Activated CD8-positive, alpha-beta T cell treated with anti-CD3 and anti-CD28 coated beads for 36 hours (primary cell): ENCODE data around the gene VPS13D. TPM values are rescaled to one million over a fixed set of nuclear protein-coding genes. Genes with fewer than 3 reads are reported as not detected.
A peak's percentile ranks its signal among the peaks of the same experiment; 100 is the strongest.

Source experiments
- ATAC-seq: fragments of 200-7000 bp; cut with Tn5 transposase; one replicate; pipeline ENCODE4 v1.10.0; 2021; ENCODE audit warnings: mild to moderate bottlenecking, moderate library complexity
- CTCF ChIA-PET: fragments of 350-600 bp; sonication (Branson Sonifier 250); formaldehyde crosslinking; loops from one replicate; lab custom pipeline; 2021; ENCODE audit warnings: antibody characterized with exemption; lab: Charles Lee
- POLR2A ChIA-PET: fragments of 350-600 bp; sonication (Branson Sonifier 250); formaldehyde crosslinking; loops from one replicate; lab custom pipeline; 2021; ENCODE audit warnings: antibody characterized with exemption; lab: Charles Lee
- DNase-seq: peaks from one replicate; pipeline ENCODE4 v3.0.0-alpha.2; 2020
- H3K27ac Mint-ChIP-seq: one replicate; pipeline ENCODE4 v1.8.0; 2021; ENCODE audit warnings: mild to moderate bottlenecking, mixed read lengths
- H3K27me3 Mint-ChIP-seq: one replicate; pipeline ENCODE4 v1.8.0; 2021; ENCODE audit warnings: mixed read lengths
- H3K36me3 Mint-ChIP-seq: one replicate; pipeline ENCODE4 v1.8.0; 2021; ENCODE audit warnings: low read depth, mixed read lengths
- H3K4me1 Mint-ChIP-seq: one replicate; pipeline ENCODE4 v1.8.0; 2021; ENCODE audit warnings: low read depth, mixed read lengths
- H3K4me3 Mint-ChIP-seq: one replicate; pipeline ENCODE4 v1.8.0; 2021; ENCODE audit warnings: mild to moderate bottlenecking, moderate library complexity, mixed read lengths
- H3K9me3 Mint-ChIP-seq: one replicate; pipeline ENCODE4 v1.8.0; 2021; ENCODE audit warnings: mixed read lengths
- intact Hi-C: fragments of 100-400 bp; cut with micrococcal nuclease; formaldehyde crosslinking; loops from one replicate; pipeline ENCODE4 v1.10.0; 2022
- total RNA-seq, 2 experiments: library from RNA; stranded (reverse); gene quantifications; one replicate each; pipeline ENCODE4 v1.2.3, GENCODE V29; 2021
- TF ChIP-seq, protein P1 (sequence below): fragments of 200-600 bp; IDR thresholded peaks from one replicate; pipeline ENCODE4 v1.8.0; 2022; ENCODE audit warnings: antibody characterized with exemption, mild to moderate bottlenecking

The VPS13D gene
- total RNA-seq, 2 experiments from 2014 or later = 28.1 to 30.7 TPM

DNA sequence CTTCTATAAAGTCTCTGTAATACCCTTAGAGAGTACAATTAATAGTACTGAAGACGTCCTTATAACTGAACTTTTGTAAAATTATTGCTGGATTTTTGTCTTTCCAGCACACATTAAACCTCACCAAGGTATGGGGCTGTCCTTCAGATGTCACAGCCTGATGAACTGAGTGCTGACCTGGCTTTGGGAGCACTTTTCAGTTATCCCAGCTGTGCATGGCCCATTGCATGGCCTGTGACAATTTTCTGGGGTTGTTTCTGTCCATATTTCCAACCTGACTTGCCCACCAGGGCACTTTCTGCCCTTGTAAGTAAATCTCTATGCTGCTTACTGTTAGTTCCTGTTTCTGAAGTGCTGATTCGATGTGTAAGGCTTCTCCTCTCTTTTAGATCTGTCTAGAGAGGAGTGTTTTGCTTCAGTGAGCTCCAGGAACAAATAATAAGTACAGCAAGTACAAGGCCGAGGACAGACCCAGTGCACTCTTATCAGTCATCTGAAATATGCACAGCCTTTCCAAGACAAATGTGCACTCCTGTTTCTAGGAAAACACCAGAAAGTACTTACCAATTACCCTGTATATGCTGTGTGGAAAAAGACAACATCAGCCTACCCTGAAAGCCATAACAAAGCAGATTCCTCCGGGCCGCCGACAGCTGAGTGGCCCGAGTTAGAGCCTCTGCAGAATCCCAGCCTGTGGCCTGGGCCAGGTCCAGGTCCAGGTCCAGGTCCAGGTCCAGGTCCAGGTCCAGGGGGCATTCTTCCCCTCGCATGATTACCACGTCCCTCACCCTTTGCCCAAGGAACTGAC, 266.5 kb downstream of the VPS13D start:
- ATAC-seq = no peak
- TF ChIP-seq, protein P1, sequence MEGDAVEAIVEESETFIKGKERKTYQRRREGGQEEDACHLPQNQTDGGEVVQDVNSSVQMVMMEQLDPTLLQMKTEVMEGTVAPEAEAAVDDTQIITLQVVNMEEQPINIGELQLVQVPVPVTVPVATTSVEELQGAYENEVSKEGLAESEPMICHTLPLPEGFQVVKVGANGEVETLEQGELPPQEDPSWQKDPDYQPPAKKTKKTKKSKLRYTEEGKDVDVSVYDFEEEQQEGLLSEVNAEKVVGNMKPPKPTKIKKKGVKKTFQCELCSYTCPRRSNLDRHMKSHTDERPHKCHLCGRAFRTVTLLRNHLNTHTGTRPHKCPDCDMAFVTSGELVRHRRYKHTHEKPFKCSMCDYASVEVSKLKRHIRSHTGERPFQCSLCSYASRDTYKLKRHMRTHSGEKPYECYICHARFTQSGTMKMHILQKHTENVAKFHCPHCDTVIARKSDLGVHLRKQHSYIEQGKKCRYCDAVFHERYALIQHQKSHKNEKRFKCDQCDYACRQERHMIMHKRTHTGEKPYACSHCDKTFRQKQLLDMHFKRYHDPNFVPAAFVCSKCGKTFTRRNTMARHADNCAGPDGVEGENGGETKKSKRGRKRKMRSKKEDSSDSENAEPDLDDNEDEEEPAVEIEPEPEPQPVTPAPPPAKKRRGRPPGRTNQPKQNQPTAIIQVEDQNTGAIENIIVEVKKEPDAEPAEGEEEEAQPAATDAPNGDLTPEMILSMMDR = no peak
- Mint-ChIP-seq H3K36me3 (peaks cover 54% of the 10 kb centered on the region), H3K4me3 (no peak overlapping the region), H3K4me1 (peaks cover 23% of the 10 kb centered on the region), H3K27ac (no peak overlapping the region), H3K9me3 (no peaks in the 10 kb centered on the region), H3K27me3 (no peaks in the 10 kb centered on the region)
- no peak for DNase-seq
- POLR2A ChIA-PET = no interaction called here
- CTCF ChIA-PET = no interaction called here
- intact Hi-C loops = no loop called here

DNA sequence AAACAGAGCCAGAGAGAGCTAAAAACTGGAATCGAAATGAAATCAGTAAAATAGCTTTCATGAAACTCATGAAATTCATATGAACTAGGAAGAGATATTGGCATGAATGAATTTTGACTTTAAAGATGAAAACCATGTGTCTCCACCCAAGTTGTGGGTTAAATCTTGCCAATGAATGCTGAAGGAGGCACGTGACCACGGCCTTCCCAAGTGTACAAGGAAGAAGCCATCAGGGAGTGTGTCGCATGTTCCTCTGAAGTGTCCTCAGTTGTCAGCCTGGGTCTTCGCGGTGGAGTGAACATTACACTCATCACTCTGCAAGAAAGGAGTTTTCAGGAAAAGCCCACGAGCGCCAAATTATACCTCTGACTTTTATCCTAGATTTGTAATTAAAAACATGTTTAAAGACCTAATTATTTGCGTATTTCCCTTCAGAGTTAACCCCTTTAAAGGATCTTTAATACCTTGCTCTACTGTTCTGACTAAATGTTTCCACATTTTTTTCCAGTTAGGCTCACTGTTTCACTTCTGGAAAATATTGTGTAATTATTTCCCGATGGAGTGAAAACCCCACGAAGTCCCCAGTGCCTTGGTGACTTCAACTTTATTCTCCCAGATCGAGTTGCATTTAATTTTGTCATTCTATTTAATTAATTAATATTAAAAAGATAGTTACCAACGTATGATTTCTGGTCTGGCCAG, 269.9 kb downstream of the VPS13D start:
- no peaks in the 10 kb centered on the region for H3K27me3 Mint-ChIP-seq
- CTCF ChIA-PET = interaction anchor here (1.2 to 1.3 kb wide), 2 partner anchors 11 to 27 kb away, joined by 3 to 4 read pairs; no protein-coding TSS in a partner anchor
- no peaks in the 10 kb centered on the region for H3K9me3 Mint-ChIP-seq
- intact Hi-C loops = no loop called here
- POLR2A ChIA-PET = interaction anchor here (0.6 kb wide), 1 partner anchor 182 kb away, joined by 3 read pairs; no protein-coding TSS in a partner anchor
- peaks cover 46% of the 10 kb centered on the region for H3K4me1 Mint-ChIP-seq
- no peak overlapping the region for H3K4me3 Mint-ChIP-seq
- H3K36me3 Mint-ChIP-seq = peaks cover 47% of the 10 kb centered on the region
- no peak for DNase-seq
- no peak for ATAC-seq
- TF ChIP-seq, protein P1 = no peak
- H3K27ac Mint-ChIP-seq = peak overlapping the region; percentile 35

DNA sequence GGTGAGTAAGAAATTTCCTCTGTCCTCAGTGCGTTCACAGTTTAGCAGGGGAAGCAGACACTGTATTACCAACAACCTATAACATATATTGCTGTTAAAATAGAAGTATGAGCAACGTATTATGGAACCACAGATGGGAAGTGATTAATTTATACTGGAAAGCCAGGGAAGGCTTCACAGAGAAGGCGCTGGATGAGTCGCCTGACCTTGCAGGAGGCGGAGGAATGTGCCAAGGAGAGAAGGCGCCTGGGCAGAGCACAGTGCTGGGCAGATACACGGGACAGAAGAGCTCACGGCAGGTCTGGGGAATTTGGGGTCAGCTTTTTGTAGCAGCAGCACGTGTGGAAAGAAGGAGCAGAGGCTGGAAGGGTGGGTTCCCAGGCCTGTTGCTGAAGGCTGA, 271.8 kb downstream of the VPS13D start:
- H3K9me3 Mint-ChIP-seq = no peaks in the 10 kb centered on the region
- DNase-seq (no peak), ATAC-seq (no peak)
- H3K27me3 Mint-ChIP-seq = no peaks in the 10 kb centered on the region
- H3K4me3 Mint-ChIP-seq = no peak overlapping the region
- H3K36me3 Mint-ChIP-seq = peaks cover 54% of the 10 kb centered on the region
- TF ChIP-seq, protein P1 = no peak
- CTCF ChIA-PET = interaction anchor here (0.9 to 1.8 kb wide), 3 partner anchors 9 to 119 kb away, joined by 3 to 5 read pairs (median 5); no protein-coding TSS in a partner anchor
- peaks cover 53% of the 10 kb centered on the region for H3K4me1 Mint-ChIP-seq
- intact Hi-C loops = no loop called here
- POLR2A ChIA-PET = interaction anchor here (0.6 to 2.7 kb wide), 5 partner anchors 9 to 442 kb away, joined by 3 to 10 read pairs (median 4); no protein-coding TSS in a partner anchor
- peak overlapping the region; percentile 88 for H3K27ac Mint-ChIP-seq

DNA sequence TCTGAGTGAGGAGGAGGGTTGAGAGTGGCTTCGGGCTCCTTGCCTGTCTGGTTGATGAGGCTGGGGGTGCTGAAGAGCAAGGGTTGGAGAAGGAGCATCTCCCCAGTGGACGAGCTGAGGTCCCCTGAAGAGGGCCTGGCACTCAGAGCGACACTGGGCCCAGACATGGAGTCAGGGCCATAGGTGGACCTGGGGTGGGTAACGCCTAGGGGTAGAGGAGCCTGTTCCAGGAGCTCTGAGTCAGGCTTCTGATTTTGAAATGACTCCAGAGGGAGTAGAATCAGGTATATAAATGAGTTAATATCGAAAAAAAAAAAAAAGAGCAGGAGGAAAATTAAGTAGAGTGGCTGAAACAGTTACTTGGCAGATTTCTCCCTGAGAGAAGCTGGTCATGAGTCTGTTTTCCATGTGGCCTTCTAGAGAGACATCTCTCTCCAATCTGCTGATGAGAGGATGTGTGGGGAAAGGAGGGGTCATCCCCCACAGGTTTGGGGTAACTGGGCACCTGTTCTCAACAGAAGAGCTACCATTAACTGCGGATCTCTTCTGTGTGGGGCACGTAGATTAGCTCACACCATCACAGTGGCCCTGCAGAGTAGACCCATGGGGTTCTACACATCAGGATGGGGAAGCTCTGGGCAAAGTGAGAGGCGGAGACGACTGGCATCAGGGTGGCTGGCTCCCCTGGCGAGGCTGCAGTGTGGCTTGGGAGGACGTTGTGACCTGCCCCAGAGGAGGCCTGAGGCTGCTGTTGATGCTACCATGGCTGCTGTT, 272.7 kb downstream of the VPS13D start:
- TF ChIP-seq, protein P1 = no peak
- Mint-ChIP-seq H3K27me3 (no peaks in the 10 kb centered on the region), H3K4me1 (peaks cover 52% of the 10 kb centered on the region), H3K9me3 (no peaks in the 10 kb centered on the region), H3K27ac (peak overlapping the region; percentile 88), H3K4me3 (no peak overlapping the region), H3K36me3 (peaks cover 46% of the 10 kb centered on the region)
- DNase-seq = peak; percentile 25
- peak; percentile 86 for ATAC-seq
- intact Hi-C loops = no loop called here
- ChIA-PET POLR2A (interaction anchor here (0.5 to 2.7 kb wide), 9 partner anchors 8 to 93 kb away, joined by 3 to 10 read pairs (median 3); no protein-coding TSS in a partner anchor), CTCF (interaction anchor here (0.7 to 1.8 kb wide), 4 partner anchors 8 to 118 kb away, joined by 3 to 5 read pairs (median 4); no protein-coding TSS in a partner anchor)
